Neural progenitor cell (in vitro differentiated cells): ENCODE measurements around the gene ZNF784.

Experiments
- CTCF ChIP-seq: fragments of 200-600 bp; sonication (generic); IDR thresholded peaks from 2 replicates; pipeline ENCODE4 v1.5.1; 2017; ENCODE audit warnings: antibody characterized with exemption, mild to moderate bottlenecking
- EZH2 ChIP-seq: fragments of 200-600 bp; sonication (generic); IDR thresholded peaks from 2 replicates; pipeline ENCODE4 v1.6.1; 2017; ENCODE audit warnings: antibody characterized with exemption, mild to moderate bottlenecking, moderate library complexity
- EZH2phosphoT487 ChIP-seq: fragments of 200-600 bp; sonication (generic); IDR thresholded peaks from 2 replicates; pipeline ENCODE4 v1.6.1; 2017; ENCODE audit warnings: antibody characterized with exemption

- TF ChIP-seq EZH2 (no peak), CTCF (peak; percentile 22), EZH2phosphoT487 (no peak)
Observed at GRCh38 chr19:55640043-55640576, 15.7 kb upstream of the ZNF784 start.
